ENCODE results near the gene RAI1. TPM values are rescaled to one million over a fixed set of nuclear protein-coding genes. Genes with fewer than 3 reads are reported as not detected.
A peak's percentile ranks its signal among the peaks of the same experiment; 100 is the strongest.

Gene RAI1
- total RNA-seq, 1 donor from 2014 or later = 30.1 TPM

- ATAC-seq (no peak), DNase-seq (no peak)
- intact Hi-C loops (cut with micrococcal nuclease) = no loop called here
These were observed 70.3 kb downstream of the RAI1 start for GRCh38 chr17:17751489-17752088.

- intact Hi-C loops (cut with micrococcal nuclease) = no loop called here
- ATAC-seq = peak; percentile 84
- peak; percentile 97 for DNase-seq
These were observed 71.0 kb downstream of the RAI1 start for GRCh38 chr17:17752089-17752820.

GRCh38 chr17:17752821-17753321 lies 71.6 kb downstream of the RAI1 start:
- DNase-seq (no peak), ATAC-seq (no peak)
- intact Hi-C loops (cut with micrococcal nuclease) = no loop called here

GRCh38 chr17:17754719-17755686 lies 73.7 kb downstream of the RAI1 start:
- intact Hi-C loops (cut with micrococcal nuclease) = no loop called here
- peak; percentile 72 for ATAC-seq
- peak; percentile 83 for DNase-seq

GRCh38 chr17:17755715-17756114 lies 74.5 kb downstream of the RAI1 start:
- no peak for ATAC-seq
- intact Hi-C loops (cut with micrococcal nuclease) = no loop called here
- no peak for DNase-seq

- DNase-seq (no peak), ATAC-seq (no peak)
- intact Hi-C loops (cut with micrococcal nuclease) = no loop called here
These were observed 76.1 kb downstream of the RAI1 start for GRCh38 chr17:17757391-17757791.

- no peak for DNase-seq
- intact Hi-C loops (cut with micrococcal nuclease) = no loop called here
- no peak for ATAC-seq
These were observed 76.9 kb downstream of the RAI1 start for GRCh38 chr17:17757956-17758845.

- intact Hi-C loops (cut with micrococcal nuclease) = no loop called here
- DNase-seq (no peak), ATAC-seq (no peak)
These were observed 77.8 kb downstream of the RAI1 start for GRCh38 chr17:17758941-17759563.

GRCh38 chr17:17760350-17760749 lies 79.1 kb downstream of the RAI1 start:
- ATAC-seq (peak; percentile 15), DNase-seq (no peak)
- intact Hi-C loops (cut with micrococcal nuclease) = no loop called here

GRCh38 chr17:17760872-17761550 lies 79.8 kb downstream of the RAI1 start:
- intact Hi-C loops (cut with micrococcal nuclease) = no loop called here
- DNase-seq (no peak), ATAC-seq (no peak)

GRCh38 chr17:17761894-17762743 lies 80.9 kb downstream of the RAI1 start:
- ATAC-seq (no peak), DNase-seq (no peak)
- intact Hi-C loops (cut with micrococcal nuclease) = no loop called here

GRCh38 chr17:17762744-17763105 lies 81.5 kb downstream of the RAI1 start:
- intact Hi-C loops (cut with micrococcal nuclease) = no loop called here

GRCh38 chr17:17763136-17763535 lies 81.9 kb downstream of the RAI1 start:
- ATAC-seq (no peak), DNase-seq (no peak)
- intact Hi-C loops (cut with micrococcal nuclease) = no loop called here

More at GRCh38 chr17:17762744-17763105, 81.5 kb downstream of the RAI1 start:
- no peak for ATAC-seq
- DNase-seq = no peak

- intact Hi-C loops (cut with micrococcal nuclease) = no loop called here
- DNase-seq (no peak), ATAC-seq (no peak)
These were observed 82.5 kb downstream of the RAI1 start for GRCh38 chr17:17763734-17764133.

- intact Hi-C loops (cut with micrococcal nuclease) = no loop called here
- DNase-seq = no peak
These were observed 84.3 kb downstream of the RAI1 start for GRCh38 chr17:17765359-17766076.

GRCh38 chr17:17766077-17766743 lies 85.0 kb downstream of the RAI1 start:
- DNase-seq (no peak), ATAC-seq (no peak)
- intact Hi-C loops (cut with micrococcal nuclease) = no loop called here

More at GRCh38 chr17:17765359-17766076, 84.3 kb downstream of the RAI1 start:
- ATAC-seq = no peak
